Activated CD8-positive, alpha-beta memory T cell treated with anti-CD3 and anti-CD28 coated beads, Interleukin-2, amount 50 U/mL, for 1 hour (primary cell): ENCODE data around the gene SNX27.
A peak's percentile ranks its signal among the peaks of the same experiment; 100 is the strongest.

ENCODE experiments used
- DNase-seq: peaks from one replicate; pipeline ENCODE4 v3.0.0-alpha.2; 2020; ENCODE audit errors: extremely low read depth

The SNX27 gene

GRCh38 chr1:151611832-151612500 lies at the start of gene SNX27:
TSS of gene SNX27 (plus strand) at chr1:151612050. CDS start at chr1:151612202, 152 bp downstream.
- peak; percentile 64 for DNase-seq

- no peak for DNase-seq
Observed at GRCh38 chr1:151562661-151563060, 49.2 kb upstream of the SNX27 start.

- DNase-seq: no peak
Observed at GRCh38 chr1:151563376-151563775, 48.5 kb upstream of the SNX27 start.

- no peak for DNase-seq
Observed at GRCh38 chr1:151565502-151566189, 46.2 kb upstream of the SNX27 start.

- no peak for DNase-seq
Observed at GRCh38 chr1:151568626-151569088, 43.2 kb upstream of the SNX27 start.

GRCh38 chr1:151570819-151571218 lies 41.0 kb upstream of the SNX27 start:
- DNase-seq: no peak

- DNase-seq: no peak
Observed at GRCh38 chr1:151574575-151575529, 37.0 kb upstream of the SNX27 start.

GRCh38 chr1:151577173-151577572 lies 34.7 kb upstream of the SNX27 start:
- DNase-seq: no peak

- DNase-seq: no peak
Observed at GRCh38 chr1:151578941-151579340, 32.9 kb upstream of the SNX27 start.

GRCh38 chr1:151579436-151580225 lies 32.2 kb upstream of the SNX27 start:
- DNase-seq: no peak

- DNase-seq: no peak
Observed at GRCh38 chr1:151581451-151581850, 30.4 kb upstream of the SNX27 start.

GRCh38 chr1:151581921-151582320 lies 29.9 kb upstream of the SNX27 start:
- no peak for DNase-seq

- no peak for DNase-seq
Observed at GRCh38 chr1:151583796-151584195, 28.1 kb upstream of the SNX27 start.

GRCh38 chr1:151584278-151584677 lies 27.6 kb upstream of the SNX27 start:
- DNase-seq: no peak

GRCh38 chr1:151584780-151585179 lies 27.1 kb upstream of the SNX27 start:
- DNase-seq: no peak

GRCh38 chr1:151585622-151586021 lies 26.2 kb upstream of the SNX27 start:
- DNase-seq: no peak

GRCh38 chr1:151590961-151591360 lies 20.9 kb upstream of the SNX27 start:
- no peak for DNase-seq

- no peak for DNase-seq
Observed at GRCh38 chr1:151593730-151594129, 18.1 kb upstream of the SNX27 start.

- DNase-seq: peak; percentile 65
Observed at GRCh38 chr1:151594143-151594625, 17.7 kb upstream of the SNX27 start.

- DNase-seq: no peak
Observed at GRCh38 chr1:151596166-151596953, 15.5 kb upstream of the SNX27 start.
